Hepatocyte (in vitro differentiated cells): Measurements from ENCODE around the gene DRC7.

Source experiments
- CTCF ChIP-seq: fragments of 200-600 bp; sonication (generic); IDR thresholded peaks from 2 replicates; pipeline ENCODE4 v1.5.1; 2016; ENCODE audit warnings: antibody characterized with exemption, mild to moderate bottlenecking; ENCODE audit not compliant: poor library complexity
- EZH2 ChIP-seq: fragments of 200-600 bp; sonication (generic); IDR thresholded peaks from 2 replicates; pipeline ENCODE4 v1.6.1; 2016; ENCODE audit warnings: antibody characterized with exemption, mild to moderate bottlenecking, borderline replicate concordance
- EZH2phosphoT487 ChIP-seq: fragments of 200-600 bp; sonication (generic); IDR thresholded peaks from one replicate; pipeline ENCODE4 v1.6.1; 2018; ENCODE audit warnings: antibody characterized with exemption, mild to moderate bottlenecking, low read depth, moderate library complexity; ENCODE audit not compliant: unreplicated experiment, severe bottlenecking

DNA sequence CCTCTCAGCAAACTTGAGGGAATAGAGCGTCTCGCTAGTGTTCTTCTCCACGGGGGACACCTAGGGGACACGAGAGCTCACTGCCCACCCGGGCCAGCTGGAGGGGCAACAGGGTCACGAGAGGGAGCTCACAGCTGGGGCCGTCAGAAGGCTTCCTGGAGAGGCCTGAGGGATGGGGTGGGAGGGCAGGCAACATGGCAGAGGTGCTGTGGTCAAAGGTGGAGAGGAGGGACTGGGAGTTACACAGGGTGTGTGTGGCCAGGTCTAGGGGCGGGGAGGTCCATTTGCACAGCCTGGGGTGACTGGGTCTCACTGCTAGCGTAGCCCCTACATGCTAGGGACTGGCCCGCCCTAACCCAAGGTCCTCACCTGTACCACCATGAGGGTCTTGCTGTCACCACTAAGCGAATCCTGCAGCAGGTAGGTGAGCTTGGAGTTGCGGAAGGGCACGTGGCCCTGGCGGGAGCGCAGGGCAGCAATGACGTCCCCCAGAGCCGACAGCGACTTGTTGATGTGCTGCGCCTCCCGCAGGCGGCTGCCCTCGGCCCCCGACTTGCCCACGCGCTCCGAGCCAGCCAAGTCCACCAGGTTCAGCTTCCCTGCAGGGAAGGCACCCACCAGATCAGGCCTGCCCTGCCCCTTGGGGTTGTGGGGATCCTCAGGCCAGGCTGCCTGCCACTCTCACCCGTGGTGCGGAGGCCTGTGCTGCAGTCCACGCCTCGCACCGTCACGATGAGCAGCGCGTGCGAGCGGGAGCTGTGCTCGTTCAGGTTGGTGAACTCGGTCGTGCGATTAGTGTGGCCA lies 66.0 kb downstream of the DRC7 start:
- TF ChIP-seq CTCF: no peak
- no peak for TF ChIP-seq EZH2
- no peak for TF ChIP-seq EZH2phosphoT487
